ENCODE results near the gene TMEM258. TPM values are rescaled to one million over a fixed set of nuclear protein-coding genes. Genes with fewer than 3 reads are reported as not detected.

The TMEM258 gene
- total RNA-seq, 1 donor from 2014 or later: 47.9 TPM

DNA sequence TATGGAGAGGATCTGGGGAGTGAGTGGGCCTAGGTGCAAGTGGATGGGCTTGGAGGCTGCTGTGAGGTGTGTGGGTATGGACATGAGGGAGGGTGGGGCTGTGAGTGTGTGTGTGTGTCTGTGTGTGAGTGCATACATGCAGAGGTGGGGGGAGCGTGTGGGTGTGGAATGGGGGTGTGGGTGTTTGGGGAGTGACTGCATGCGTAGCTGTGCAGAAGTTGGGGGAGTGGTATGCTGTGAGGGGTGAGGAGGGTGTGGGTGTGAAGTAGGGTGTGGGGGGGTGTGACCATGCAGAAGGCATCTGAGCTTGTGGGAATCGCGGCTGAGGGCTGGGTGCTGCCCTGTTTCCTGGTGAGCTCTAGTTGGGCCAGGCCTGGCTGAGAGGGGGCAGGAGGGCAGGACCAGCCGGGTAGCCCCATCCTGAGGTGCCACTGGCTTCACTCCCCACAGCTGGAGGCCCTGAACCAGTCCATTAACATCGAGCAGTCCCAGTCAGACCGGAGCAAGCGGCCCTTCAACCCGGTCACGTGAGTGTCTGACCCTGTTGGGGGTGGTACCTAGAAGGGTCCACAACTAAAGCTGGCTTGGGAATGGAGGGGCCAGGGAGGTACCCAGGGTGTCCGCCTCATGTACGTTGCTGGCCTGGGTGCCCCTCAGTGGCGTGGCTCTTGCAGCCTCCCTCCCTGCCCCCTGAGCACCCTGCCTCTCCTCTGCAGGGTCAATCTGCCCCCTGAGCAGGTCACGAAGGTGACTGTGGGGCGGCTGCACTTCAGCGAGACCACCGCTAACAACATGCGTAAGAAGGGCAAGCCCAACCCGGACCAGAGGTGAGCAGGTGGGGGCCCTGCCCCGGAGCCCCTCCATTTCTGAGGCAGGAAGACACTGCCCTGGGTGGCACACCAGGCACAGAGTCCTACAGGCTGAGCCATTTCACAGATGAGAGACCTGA, 16.5 kb downstream of the TMEM258 start:
- H3K27ac ChIP-seq: no peak overlapping the region
- intact Hi-C loops (cut with DNase I): no loop called here

DNA sequence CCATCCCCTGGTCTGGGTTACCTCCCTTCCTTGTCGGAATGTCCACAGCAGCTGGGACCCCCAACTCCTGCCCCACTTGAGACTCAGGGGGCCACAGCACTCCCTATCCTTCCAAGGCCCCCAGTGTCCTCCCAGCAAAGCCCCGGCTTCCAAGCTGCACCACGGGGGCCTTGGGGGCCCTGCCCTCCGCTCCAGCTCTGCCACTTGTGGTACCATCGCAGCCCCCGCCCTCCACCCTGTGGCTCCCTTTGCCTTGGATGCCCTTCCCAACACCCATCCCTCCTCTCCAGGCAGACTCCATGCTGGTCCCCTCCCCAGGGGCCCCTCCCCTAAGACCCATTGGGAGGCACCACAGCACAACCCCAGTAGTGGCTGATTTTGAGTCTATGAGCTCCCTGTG, 17.3 kb downstream of the TMEM258 start:
- Histone ChIP-seq H3K4me1 (peaks cover 10% of the 10 kb centered on the region), H3K27me3 (no peaks in the 10 kb centered on the region), H3K27ac (no peak overlapping the region), H3K36me3 (no peaks in the 10 kb centered on the region), H3K9me3 (no peaks in the 10 kb centered on the region), H3K4me3 (no peak overlapping the region)
- intact Hi-C loops (cut with DNase I): no loop called here
- TF ChIP-seq CTCF (IDR thresholded peaks at IDR 0.05) (no peak), POLR2AphosphoS5 (IDR thresholded peaks at IDR 0.05; ENCODE audit: insufficient read depth in 1 of 2, low read depth in 1 of 2) (no peak)
- DNase-seq (ENCODE audit: extremely low spot score in 2 of 2): no peak

More for the DNA sequence above, 16.5 kb downstream of the TMEM258 start:
- no peak for DNase-seq (ENCODE audit: extremely low spot score in 2 of 2)
- Histone ChIP-seq H3K9me3 (no peaks in the 10 kb centered on the region), H3K27me3 (no peaks in the 10 kb centered on the region), H3K4me1 (peaks cover 10% of the 10 kb centered on the region), H3K4me3 (no peak overlapping the region), H3K36me3 (no peaks in the 10 kb centered on the region)
- TF ChIP-seq POLR2AphosphoS5 (IDR thresholded peaks at IDR 0.05; ENCODE audit: insufficient read depth in 1 of 2, low read depth in 1 of 2) (no peak), CTCF (IDR thresholded peaks at IDR 0.05) (no peak), POLR2A (IDR thresholded peaks at IDR 0.05) (no peak)

GRCh38 chr11:61774411-61774810, 18.0 kb downstream of the TMEM258 start:
- no peak for DNase-seq (ENCODE audit: extremely low spot score in 2 of 2)
- intact Hi-C loops (cut with DNase I): no loop called here
- H3K4me3 ChIP-seq: no peak overlapping the region
- H3K36me3 ChIP-seq: no peaks in the 10 kb centered on the region
- no peak overlapping the region for H3K27ac ChIP-seq
- no peaks in the 10 kb centered on the region for H3K9me3 ChIP-seq
- TF ChIP-seq CTCF (IDR thresholded peaks at IDR 0.05) (no peak), POLR2AphosphoS5 (IDR thresholded peaks at IDR 0.05; ENCODE audit: insufficient read depth in 1 of 2, low read depth in 1 of 2) (no peak), POLR2A (IDR thresholded peaks at IDR 0.05) (no peak)
- H3K4me1 ChIP-seq: peaks cover 10% of the 10 kb centered on the region
- no peaks in the 10 kb centered on the region for H3K27me3 ChIP-seq

DNA sequence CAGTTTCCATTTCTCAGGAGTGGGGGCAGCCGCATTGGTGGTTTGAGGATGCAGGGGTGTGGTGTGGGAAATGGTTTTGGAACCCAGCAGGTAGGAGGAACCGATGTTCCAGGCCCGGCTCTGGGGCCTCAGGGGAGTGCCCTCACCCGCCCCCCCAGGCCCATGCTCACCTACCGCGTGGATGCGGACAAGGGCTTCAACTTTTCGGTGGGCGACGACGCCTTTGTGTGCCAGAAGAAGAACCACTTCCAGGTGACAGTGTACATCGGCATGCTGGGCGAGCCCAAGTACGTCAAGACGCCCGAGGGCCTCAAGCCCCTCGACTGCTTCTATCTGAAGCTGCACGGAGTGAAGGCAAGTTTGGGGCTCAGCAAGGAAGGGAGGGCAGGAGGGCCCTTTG, 18.6 kb downstream of the TMEM258 start:
- H3K4me1 ChIP-seq: peaks cover 10% of the 10 kb centered on the region
- no peaks in the 10 kb centered on the region for H3K27me3 ChIP-seq
- no peak for DNase-seq (ENCODE audit: extremely low spot score in 2 of 2)
- intact Hi-C loops (cut with DNase I): no loop called here
- H3K4me3 ChIP-seq: no peak overlapping the region
- TF ChIP-seq POLR2AphosphoS5 (IDR thresholded peaks at IDR 0.05; ENCODE audit: insufficient read depth in 1 of 2, low read depth in 1 of 2) (no peak), POLR2A (IDR thresholded peaks at IDR 0.05) (no peak), CTCF (IDR thresholded peaks at IDR 0.05) (no peak)
- no peaks in the 10 kb centered on the region for H3K9me3 ChIP-seq
- H3K27ac ChIP-seq: no peak overlapping the region
- H3K36me3 ChIP-seq: no peaks in the 10 kb centered on the region

- Histone ChIP-seq H3K9me3 (no peaks in the 10 kb centered on the region), H3K36me3 (no peaks in the 10 kb centered on the region), H3K27me3 (no peaks in the 10 kb centered on the region), H3K4me3 (no peak overlapping the region), H3K27ac (no peak overlapping the region), H3K4me1 (peaks cover 10% of the 10 kb centered on the region)
- no peak for DNase-seq (ENCODE audit: extremely low spot score in 2 of 2)
- TF ChIP-seq POLR2A (IDR thresholded peaks at IDR 0.05): no peak
- TF ChIP-seq POLR2AphosphoS5 (IDR thresholded peaks at IDR 0.05; ENCODE audit: insufficient read depth in 1 of 2, low read depth in 1 of 2): no peak
- TF ChIP-seq CTCF (IDR thresholded peaks at IDR 0.05): no peak
- intact Hi-C loops (cut with DNase I): no loop called here
Measured at GRCh38 chr11:61773356-61773755, 19.0 kb downstream of the TMEM258 start.
